KG1 (cell line): ENCODE data around the gene CCDC80.
"Not testable (repeated sequence)": the region's sequence is repeated elsewhere in the genome, so short reads cannot be mapped to it uniquely, and the experiment has no call there.

ENCODE experiments used
- DNase-seq: peaks from one replicate; lab custom pipeline; 2025; lab: John Stamatoyannopoulos, UW

The CCDC80 gene

DNA sequence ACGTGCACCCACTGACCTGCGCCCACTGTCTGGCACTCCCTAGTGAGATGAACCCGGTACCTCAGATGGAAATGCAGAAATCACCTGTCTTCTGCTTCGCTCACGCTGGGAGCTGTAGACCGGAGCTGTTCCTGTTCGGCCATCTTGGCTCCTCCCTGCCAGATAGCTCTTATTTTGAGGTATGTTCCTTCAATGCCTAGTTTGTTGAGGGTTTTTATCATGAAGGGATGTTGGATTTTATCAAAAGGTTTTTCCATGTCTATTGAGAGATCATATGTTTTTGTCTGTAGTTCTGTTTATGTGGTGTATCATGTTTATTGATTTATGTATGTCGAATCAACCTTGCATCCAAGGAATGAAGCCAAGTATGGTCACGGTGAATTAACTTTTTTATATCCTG, 24.1 kb upstream of the CCDC80 start:
- DNase-seq, result not testable (repeated sequence)

DNA sequence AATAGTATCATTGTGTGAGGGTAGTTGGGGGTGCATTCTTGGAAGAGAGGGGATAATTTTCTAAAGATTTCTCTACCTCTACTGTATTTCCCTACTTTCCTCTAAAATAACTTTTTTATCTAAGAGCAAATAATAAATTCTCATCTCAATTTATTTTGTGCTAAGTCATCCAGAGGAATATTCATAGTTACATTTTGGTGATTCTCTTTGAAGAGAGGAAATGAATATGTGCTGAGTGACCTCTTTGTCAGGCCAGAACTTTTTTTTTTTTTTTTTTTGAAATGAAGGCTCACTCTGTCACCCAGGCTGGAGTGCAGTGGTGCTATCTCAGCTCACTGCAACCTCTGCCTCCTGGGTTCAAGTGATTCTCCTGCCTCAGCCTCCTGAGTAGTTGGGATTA, 15.1 kb upstream of the CCDC80 start:
- no peak for DNase-seq

DNA sequence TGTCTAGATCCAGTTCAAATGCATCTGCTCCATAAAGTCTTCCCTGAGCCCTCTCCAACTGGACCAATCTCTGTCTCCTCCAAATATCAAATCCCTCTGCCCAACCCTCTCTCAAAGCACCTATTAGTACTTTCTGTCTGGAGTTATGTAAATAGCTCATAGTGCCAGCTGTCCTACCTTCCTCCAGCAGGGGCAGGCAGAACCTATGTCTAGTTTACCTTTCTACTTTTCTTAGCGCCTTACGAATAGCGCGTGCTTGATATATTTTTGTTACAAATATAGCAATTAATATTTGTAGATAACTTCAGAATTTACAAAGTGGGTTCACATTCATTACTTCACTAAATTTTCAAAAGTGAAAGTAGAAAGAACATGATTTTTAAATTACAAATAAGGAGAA, 14.0 kb upstream of the CCDC80 start:
- DNase-seq, result no peak

DNA sequence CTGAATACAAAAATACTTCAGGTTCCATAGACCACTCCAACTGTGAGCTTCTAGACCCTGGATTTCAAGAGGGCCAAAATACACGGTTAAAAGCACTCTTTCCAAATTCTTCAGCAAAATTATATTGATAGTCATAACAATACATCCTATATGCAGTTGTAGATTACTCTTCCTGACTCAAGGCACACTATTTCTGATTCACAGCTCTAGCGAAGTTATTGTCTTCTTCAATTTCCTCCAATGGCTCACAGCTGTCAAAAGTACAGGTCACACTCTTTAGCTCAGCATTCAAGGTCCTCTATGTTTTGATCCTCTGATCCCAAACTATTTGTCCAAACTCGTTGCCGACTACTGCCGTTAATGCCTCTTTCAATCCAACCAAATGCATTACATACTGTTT, 13.5 kb upstream of the CCDC80 start:
- DNase-seq, result no peak

DNA sequence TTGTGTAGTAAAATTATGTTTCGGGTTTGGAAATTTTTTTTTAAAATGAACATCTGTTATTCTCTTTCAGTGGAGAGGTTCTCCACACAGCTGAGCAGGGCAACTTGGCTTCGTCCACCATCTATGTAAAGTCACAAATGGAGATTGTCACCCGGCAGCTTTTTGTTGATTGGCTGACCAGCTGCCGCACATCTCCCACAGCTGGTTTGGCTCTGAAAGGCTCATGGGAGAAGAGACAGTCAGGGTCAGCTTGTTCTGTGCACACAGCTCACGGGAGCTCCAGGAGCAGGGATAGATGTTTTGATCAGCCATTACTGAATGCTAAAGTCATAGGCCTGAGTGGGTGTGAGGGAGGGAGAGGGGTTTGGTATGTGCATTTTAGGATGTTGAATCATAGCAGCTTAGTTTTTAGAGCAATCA, 12.9 kb upstream of the CCDC80 start:
- DNase-seq, result no peak

DNA sequence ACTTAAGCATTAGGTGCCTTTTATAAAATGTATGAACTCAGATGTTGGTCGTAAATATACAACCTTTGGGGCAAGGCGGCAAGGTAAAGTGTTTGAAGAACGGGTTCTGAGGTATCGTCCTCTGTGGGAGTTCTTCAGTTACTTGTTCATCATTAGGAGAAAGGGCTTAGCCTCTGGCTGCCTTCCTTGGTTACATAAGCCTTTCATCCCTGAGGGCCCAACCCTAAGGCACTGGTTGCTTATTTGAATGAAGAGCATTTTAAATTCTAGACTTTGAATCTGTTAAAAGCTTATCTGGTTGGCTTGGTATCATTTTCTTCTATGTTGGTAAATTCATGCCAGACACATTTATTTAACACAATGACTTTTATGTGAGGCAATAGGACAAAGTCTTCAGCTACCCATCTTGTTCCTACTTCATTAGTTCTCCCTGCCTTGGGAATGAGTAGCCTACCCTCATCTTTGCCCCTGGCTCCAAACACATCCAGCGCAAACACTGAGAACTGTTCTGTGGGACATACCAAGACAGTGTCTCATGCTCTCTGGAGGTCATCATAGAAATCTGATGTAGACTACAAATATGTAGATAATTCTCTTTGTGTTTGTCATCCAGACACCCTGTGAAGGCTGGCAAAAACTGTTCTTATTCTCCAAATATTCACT, 12.4 kb upstream of the CCDC80 start:
- no peak for DNase-seq

DNA sequence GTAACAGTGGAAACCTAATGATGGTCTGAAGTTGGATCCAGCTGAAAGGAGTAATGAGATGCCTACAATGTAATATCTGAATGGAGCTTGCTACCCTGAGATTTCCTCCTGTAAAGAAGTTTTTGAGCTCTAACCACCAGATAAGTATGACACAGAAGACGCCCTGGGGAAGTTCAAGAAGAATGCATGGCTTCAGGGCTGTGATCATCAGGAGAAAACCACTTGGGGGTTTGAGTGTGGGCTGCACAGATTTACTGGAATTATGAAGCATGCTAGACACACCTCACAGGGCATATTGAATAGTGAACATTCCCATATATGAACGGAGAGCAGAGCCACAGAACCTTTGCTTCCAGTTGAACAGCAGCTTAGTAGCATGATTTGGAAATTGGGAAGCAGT, 10.6 kb upstream of the CCDC80 start:
- DNase-seq, result no peak

DNA sequence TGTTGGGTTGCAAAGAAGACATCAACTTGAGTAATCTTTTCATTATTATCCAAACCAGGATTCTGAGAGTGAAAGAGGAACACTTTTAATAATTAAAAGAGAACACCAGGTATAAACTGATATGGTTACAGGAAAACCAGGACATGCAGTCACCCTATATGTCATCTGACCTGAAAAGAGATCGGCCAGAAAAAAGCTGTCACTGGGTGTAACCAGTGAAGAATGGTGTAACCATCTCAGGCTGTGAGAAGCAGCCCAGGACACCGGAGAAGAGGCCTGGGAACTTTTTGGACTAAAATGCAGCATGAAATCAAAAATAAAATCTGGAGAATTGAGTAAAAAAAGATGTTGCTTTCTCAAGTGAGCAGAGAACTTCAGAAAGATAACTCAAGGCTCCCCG, 10.1 kb upstream of the CCDC80 start:
- DNase-seq, result no peak

DNA sequence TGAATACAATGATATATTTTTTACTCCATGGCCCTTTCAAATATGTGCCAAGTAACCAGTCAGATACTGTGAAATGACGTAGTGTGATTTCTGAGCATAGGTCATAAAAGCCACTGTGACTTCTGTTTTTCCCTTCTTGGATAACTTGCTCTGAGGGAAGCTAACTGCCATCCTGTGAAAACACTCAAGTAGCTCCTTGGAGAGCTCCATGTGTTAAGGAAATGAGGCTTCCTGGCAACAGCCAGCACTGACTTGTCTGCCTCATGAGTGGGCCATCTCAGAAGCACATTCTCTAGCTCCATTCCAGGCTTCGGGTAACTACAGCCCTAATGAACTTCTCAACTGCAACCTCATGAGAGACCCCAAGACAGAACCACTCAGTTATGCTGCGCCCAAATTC, 9.5 kb upstream of the CCDC80 start:
- no peak for DNase-seq

DNA sequence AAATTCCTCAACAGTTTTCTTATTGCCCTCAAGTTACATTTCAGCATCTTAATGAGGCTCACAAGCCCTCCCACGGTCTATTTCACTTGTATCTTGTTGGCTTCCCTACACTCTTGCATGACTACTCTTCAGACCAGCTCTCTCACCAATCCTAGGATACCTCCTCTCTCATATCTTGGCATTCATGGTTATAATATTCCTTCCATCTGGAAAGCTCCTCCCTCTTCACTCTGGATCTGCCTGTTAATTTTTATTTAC, 8.5 kb upstream of the CCDC80 start:
- no peak for DNase-seq

DNA sequence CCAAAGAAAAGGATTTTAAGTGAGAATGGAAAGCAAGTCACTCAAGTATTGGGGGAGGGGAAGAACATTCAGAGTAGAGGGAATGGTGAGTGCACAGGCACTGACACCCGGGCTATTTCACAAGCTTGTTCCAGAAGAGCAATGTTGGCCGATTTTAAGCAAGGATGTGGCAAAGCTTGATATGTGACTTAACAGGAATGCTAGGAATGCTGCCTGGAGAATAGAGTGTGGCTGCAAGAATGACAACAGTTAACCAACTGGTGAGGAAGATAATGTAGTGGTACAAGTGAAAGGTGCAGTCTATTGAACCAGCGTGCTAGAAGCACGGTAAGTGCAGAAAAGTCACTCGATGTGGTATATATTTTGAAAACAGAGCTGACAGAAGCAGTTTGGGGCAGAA, 6.2 kb upstream of the CCDC80 start:
- no peak for DNase-seq

DNA sequence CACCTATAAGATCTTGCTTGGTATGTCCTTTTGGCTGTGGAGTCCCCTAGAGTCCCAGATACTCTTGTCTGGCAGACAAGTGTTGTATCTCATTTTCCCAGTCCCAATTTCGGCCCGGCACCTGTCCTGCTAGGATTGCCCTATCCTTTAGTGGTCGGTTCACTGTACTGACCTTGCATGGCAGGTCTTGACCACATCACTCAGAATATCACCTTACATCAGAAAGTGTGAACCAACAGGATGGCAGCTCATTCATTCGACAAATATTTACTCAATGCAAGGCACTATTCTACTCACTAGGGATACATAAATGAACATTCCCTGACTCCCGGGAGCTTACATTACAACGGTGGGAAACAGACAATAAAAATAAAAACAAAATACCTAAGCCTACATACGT, 5.7 kb upstream of the CCDC80 start:
- no peak for DNase-seq

DNA sequence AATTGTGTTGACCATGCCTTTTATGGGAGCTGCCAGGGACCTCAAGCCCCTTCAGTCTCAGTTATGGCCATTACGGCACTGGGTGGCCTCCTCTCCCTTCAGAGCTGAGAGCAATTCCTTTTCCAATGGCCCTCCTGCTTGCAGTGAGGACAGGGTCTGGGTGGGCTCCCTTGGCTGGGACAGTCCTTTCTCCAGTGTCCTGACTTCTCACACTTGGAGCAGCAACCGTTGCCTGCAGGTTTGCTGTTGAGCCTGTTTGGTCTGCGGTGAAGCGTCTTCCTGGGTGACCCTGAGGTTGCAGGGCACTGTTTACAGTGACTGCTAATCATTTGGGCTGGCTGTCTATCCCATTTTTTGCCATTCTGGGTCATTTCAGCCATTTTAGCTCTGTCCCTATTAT, 3.5 kb upstream of the CCDC80 start:
- DNase-seq, result no peak

DNA sequence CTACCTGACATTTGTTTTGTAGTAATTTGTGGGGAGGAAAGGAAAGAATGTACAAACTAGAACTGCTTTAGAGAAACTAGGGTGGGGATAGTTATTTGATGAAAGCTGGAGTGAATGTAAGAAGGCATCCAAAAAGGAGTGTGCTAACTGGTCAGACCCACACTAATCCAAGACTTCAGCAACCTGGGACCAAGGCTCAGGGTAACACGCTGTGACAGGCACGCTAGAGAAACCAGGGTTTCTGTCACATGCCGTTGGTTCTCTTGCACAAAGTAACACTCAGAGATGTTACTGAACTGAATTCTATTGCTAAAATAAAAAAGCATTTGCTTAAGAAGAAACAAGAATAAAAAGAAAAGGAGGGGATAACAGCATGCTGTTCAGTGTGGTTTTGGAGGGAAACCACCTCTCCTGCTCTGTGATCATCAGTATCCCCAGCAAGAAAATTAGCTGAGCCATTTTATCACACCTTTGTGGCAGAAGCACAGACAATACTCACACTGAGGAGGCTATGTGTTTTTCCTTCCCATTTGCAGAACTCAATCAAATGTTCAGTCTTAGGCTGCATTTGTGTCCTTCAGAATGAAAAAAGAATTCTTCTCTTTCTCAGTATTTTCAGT, 2.8 kb upstream of the CCDC80 start:
- DNase-seq, result no peak

DNA sequence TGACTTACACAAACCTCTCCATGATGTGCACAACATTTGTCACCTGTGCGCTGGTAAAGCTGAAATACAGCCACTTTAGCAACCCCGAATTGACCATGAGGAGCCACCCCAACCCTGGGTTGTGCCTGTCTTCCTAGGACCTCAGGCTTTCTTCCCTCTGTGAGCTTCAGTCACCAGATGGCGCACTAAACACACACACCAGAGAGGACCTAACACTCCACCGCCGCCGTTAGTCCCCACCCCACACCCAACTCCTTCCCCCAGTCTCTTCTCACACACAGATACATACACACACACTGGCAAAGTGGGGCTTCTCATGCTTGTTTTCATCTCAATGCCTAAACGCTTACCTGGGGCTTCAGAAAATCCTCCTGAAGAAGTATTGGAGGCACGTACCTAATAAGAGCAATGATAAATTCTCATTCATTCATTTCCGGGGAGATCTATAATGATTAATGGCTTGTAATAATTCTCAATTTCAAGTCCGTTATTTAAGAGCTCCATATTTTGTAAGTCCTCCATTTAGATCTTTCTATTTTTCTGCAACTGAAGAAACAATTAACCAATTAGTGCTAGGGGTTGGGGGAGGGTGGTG, 2.1 kb upstream of the CCDC80 start:
- peak; percentile 47 for DNase-seq

DNA sequence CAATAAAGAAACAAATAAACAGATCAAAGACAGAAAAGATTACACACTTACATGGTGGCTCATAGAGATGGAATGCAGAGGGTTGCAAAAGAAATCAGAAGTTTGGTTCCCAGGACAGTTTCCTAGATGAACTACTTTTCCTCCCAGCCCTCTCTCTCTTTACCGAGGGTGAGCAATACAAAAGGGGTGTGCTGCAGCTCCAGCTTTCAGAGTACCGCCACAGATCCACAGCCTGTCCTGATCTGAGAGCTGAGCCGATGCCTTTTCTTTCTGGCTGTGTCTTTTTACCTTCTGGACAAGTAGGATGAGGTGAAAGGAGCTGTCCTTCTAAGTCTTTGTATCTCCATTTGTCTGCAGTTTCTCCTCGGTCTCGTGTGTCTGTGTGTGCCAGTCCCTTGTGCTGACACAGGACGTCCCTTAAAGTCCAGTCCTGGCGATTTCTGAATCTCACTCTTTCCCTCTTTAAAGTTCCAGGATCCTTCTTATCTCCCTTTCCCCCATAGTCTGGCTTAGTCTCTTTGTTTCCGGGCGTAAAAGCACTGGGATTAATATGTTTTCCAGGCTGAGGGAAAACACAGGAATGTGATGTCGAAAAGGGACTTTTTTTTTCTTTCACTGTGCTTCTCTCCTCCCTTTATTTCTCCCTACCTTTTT, 540 bp downstream of the CCDC80 start:
- DNase-seq, result no peak

DNA sequence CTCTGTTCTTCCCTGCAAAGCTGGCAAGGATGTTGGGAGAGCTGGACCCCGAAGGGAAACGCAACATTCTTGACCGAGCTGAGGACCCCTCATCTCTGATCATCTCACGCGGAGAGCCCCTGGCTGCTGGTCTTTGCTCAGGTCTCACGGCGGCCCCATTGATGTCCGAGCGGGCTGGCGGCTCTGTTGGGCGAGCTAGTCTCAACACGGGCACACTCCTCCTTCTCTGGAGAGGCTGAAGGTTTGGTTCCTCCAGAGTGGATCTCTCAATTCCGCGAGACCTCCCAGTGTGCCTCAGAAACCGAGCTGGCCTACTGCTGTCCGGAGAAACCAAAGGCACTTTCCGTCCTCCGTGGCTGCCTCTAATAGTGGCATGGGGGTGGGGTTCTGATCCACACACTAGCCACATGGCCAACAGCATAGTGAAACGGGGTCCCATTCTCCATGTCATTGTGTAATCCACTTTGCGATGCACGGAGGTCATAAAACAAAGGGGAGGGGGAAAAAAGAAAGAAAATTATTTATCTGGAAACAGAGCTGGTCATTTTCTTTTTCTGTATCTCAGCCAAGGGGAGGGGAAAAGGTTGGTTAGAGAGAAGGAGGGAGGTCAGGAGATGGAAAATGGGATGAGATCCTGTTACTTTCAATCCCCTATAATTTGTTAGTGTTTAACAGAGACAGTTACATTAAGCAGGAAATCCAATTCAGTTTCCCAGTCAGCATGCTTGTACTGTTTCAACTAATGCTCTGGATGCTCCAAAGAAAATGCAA, 1.3 kb downstream of the CCDC80 start:
- no peak for DNase-seq

DNA sequence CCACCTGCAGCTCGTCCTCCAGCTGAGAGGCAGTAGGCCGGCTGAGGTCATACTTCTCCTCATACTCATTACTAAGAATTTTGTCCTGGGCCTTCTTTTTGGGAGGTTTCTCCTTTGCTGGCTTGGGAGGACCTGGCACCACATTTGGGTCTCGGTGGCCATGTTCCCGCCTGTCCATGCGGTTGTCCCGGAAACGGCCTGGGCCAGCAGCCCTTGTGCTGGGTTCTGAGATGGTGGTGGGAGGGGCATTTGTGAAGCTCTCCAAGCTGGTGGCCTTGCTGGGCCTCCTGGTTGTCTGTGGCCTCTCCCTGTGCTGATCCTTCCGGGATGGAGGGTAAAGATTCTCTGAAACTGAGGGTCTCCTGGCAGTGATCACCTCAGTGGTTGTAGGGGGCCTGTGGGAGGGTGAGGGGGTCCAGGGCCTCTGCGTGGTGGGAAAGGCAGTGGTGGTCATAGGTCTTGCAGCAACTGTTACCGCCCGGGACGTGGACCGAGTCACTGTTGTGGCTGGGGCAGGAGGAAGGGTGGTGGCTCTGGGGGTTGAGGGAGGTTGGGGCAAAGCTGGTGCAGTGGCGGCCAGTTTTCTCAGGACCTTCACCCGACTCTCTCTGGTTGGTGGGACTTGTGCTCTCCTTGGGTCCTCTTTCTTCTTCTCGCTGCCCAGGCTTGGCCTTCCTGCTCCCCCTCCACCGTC, 2.5 kb downstream of the CCDC80 start:
- DNase-seq, result no peak

DNA sequence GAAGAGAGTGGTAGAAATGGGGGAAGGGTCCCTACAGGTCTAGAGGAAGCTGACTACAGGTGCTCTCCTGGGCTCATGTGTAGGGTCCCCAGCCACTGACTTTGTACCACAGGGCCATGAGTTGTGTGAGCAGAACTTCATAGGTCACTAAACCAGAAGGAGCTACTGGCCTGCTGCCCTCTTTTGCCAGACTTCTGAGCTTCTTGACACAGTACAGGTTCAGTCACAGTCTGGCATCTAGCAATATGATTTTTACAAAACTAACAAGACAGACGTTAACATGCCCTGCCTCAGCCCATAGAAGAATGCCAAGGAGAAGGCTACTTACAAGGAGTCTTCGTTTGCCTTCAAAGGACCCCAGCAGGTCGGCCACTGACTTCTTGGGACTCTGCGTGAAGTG, 3.2 kb downstream of the CCDC80 start:
- no peak for DNase-seq

DNA sequence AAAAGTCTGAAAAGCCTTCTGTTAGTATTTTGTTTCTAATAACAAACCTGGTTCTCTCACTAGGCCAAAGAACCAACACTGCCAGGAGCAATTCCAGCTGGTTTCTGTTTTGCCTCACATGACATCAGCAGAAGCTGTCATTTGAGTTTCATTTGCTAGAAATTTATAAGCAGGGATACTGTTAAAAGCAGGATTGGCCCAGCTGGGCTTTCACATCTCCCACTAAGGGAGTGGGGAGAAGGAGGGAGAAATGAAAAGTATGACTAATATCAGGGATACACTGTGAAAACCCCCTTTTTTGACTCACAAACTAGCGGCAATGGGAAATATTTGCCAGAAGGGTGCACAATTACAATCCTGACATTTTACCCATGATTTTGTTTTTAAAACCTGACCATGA, 5.3 kb downstream of the CCDC80 start:
- DNase-seq, result no peak

DNA sequence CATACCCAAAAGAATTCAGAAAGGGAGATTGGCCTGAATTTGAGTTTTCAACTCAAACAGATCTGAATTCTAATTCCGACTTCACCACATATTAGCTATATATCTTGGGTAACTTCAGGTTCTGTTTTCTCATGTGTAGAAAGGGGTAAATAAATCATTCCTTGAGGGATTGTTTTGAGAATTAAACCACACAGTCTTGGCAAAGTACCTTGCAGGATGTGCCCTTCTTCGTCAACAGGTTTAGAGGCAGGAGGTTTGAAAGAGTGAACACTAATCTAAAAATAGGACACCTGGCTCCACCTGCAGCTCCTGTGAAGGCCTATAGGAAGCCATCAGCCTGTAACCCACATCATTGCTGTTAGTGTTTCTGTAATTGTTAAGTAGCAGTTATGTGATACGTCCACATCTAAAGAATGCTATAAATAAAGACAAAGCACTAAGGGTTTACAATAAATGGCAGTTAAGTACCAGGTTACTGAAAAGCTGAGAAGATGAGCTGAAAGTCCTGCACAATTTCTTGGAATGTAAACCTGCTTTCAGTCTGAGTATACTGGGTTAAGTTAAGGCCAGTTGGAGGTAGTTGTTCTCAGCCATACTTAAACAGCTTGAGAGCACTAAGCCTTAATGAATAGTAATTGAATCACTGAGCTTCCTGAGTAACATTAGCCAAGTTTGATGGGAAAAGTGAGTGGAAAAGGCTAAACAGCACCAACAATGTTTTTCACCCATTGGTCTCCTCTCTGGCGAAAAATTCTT, 6.0 kb downstream of the CCDC80 start:
- no peak for DNase-seq

DNA sequence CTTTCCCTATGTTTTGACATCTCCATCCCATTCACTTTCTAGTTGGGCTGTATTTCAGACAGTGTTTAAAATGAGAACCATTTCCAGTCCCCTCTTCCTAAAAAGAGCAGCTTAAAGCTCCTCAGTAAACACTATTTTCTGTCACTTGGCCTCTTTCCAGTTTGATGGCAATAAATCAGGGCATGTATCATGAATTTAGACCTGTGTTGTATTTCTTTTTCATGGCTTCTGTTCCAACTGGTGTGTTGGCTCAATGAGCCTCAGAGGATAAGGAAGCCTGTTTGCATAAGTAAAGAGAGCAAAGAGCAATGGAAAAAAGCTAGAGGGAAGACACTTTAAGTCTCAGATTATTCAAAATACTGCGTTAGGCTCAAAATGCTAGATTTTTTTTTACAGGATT, 7.2 kb downstream of the CCDC80 start:
- DNase-seq, result no peak
